GM21360 (cell line): Measurements from ENCODE around the gene THSD4.

Experiments used
- ATAC-seq: cut with Tn5 transposase; IDR thresholded peaks from one replicate; pipeline ENCODE4 v1.9.1; 2021; ENCODE audit warnings: mild to moderate bottlenecking, moderate library complexity; ENCODE audit not compliant: unreplicated experiment

Gene THSD4

DNA sequence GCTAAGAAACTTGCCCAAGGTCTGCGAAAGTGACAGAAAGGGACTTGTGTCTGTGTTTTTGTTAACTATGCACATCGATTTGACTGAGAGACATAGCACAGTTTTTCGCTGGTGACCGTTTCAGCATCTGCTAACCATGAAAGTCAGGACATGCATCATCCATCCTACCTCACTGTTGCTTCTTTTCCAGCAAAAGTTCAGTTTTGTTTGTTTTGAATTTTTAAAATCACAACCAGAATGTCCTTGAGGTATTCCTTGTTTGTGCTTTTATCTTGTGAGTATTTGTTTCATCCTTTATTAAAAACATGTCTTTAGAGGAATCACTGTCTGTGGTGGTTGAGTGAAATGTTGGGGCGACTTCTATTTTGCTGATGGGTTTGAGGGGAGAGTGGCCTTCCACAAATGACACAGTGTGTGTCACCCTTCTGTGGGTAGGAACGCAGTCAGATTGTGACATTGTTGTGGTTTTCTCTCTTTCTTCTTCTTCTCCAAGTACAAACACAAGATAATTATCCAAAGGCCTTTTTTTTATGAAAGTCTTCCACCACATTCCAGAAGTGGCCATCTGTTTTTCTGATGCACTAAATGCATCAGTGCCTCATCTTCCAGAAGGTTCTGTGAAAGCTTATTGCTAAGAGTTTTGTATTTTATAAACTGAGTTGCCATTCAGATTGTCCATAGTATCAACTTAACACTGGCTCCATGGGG, 480.7 kb downstream of the THSD4 start:
- no peak for ATAC-seq

DNA sequence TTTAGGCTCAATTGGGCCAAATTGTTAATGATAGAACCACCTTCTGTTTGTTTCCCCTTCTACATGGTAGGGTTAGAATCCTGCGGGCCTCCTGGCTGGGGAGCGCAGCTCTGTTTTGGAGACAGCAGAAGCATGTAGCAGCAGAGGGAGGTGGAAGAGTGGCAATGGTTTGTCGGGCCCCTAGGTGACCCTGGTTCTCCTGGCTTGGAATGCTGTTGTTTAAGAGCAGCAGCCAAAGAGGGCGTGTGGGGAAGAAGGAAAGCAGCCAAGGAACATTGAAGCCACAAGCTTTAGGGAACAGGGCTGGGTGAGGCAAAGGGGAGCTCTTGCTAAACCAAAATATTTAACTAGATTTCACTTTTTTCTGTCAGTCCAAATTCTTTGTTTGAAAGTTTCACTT, 481.4 kb downstream of the THSD4 start:
- ATAC-seq = no peak

DNA sequence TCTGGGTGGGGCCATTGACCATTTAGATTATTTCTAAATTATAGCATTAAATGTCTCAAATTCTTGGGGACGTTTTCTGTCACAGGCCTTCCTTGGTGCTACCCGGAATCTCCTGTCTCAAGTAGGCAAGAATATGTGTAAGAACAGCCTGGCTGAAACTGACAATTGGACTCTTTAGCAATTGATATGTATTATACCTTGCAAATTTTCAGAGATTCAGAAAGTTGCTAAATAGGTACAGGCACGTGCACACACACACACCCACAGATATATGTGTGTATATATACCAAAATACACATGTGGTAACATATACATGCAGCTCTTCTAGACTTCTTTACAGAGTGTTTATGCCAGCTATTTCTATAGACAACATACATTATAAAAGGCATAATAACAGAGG, 481.9 kb downstream of the THSD4 start:
- no peak for ATAC-seq

DNA sequence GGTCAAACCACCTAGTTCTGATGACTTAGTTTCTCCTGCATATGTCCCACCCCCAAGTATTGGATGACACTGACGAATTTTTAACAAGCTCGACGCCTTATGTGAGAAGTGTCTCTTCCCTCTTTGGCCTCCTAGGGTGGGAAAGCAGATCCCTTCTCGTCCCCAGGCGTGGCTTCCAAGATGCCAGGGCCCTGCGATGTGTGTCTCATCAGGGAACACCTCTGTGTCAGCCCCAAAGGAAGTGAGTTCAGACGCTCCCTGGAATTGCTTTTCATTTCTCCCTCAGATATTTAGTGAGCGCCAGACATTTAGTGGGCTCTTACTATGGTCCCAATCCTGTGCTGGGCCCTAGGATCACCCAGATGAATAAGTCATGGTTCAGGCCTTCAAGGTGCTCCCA, 482.4 kb downstream of the THSD4 start:
- no peak for ATAC-seq

DNA sequence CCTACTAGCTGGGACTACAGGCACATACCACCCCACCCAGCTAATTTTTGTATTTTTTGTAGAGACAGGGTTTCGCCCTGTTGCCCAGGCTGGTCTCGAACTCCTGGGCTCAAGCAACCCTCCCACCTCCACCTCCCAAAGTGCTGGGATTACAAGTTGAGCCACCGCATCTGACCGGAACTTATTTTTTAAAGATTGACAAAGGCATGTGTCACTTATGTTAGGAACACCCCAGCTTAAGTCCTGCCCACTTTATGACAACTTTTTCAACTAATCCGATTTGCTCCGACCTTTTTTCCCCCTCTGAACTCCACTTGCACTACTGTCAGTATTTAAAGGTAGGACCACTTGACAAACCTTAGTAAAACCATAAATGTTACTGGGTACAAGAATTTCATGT, 483.5 kb downstream of the THSD4 start:
- no peak for ATAC-seq

DNA sequence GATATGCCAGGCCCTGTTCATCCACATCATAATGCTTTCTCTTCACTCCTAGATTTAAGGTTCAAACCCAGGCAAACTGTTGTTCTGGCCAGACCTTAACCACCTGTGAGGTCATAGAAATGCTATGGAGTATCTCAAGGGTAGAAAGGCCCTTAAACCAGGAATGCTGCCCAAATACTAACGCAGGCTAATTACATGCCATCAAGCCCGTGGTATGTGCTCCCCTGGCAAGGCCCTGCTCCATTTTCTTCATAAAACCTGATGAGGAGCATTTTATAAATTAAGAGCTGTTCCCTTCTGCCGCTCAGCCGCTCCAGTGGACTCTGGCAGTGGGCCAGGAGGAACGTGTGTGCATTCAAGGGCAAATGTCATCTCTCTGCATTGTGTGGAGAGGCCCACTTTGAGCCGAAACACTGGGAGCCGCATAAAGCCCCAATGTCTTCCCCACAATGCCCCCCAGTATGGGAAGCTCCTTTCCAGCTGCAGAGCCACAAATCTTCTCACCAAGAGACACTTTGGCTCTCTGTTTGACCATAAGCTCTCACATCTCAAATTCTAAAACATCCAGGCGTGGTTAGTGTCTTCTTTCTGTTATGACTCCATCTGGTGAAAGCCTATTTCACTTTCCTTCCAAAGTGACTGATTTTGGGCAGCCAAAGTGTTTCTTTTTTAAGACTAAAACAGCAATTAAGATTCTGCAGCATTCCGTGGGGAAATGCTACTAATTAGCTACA, 484.3 kb downstream of the THSD4 start:
- no peak for ATAC-seq

DNA sequence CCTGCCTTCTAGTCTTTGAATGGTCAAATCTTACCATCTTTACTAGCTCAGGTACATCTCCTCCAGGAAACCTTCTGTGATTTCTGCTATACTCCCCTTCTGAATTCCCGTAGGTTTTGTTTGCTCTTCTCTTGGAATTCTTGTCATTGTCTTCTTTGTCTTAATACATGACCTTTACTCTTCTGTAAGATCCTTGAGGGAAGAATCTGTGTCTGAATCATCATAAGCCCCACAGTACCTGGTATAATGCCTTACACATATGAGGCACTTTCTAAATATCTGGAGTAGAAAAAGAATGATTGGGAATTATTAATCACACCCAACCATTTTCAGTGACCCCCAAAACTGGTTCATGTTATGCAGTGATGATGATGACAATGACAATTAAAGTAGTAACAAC, 485.0 kb downstream of the THSD4 start:
- ATAC-seq = no peak

DNA sequence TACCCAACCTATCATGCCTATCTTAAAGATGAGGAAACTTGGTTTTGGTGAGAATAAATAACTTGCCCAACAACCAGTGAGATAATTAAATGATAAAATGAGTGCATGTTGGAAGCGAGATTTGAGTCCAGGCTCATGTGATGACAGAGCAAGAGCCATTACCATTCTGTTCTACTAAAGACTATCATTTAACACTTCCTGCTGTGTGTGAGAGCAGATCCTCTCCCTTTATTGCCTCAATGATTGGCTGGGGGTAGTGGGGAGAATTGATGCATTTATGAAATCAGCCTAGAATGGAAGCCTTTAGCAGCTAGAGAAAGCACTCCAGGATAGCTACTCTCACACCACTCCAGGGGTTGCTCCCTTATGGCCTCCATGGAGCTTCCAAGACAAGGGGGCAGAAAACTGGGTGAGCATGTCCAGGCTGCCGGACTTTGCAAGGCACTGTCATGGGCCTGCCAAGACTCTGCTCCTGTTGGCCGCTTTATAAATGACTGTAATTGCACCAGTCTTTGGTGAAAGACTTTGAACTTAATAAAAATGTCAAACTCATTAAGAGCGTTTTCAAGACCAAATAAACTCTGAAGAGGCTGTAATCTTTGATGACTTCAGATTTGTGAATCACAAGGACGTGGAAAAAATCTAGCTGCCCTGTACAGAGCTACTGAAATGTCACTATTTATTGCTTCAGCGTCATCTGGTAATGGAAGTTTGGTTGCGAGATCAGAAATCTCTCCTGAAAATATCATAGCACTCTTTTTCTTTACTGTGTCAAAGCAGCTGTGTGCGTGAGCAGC, 486.0 kb downstream of the THSD4 start:
- ATAC-seq = no peak

DNA sequence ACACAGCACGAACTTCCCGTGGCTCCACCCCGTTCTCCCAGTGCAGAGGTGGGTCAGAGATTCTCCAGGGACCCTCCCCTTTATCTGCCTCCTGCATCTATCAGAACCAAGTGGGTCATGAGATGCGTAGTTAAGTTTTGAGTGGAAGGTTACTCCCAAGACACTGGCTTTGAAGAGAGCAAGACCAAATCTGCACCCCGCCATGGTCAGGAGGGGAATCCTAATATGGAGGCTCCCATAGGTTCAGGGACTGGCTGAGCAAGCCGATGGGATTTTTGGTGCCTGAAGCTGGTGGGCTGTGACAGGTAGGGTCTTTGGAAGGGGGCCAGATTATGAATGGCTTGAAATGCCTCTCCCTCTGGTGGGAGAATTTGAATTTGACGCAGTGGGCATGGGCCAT, 488.1 kb downstream of the THSD4 start:
- ATAC-seq = no peak

DNA sequence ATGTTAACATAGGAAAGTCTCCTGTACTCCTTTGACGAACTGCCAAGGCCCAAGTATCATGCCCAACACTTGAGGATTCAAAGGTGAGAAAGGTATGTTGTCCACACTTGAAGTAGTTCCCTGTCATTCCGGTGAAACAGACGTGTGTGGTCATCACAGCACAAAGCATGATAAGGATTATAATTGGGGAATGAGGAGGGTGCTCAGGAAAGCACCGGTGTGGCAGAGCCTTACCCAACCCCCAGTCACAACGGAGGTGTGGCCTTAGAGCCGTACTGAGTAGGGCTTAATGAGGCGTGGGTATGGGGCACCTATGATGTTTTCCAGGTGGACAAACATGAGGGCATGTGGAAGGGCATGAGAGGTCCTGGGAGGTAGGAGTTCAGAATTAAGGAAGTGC, 492.1 kb downstream of the THSD4 start:
- no peak for ATAC-seq

DNA sequence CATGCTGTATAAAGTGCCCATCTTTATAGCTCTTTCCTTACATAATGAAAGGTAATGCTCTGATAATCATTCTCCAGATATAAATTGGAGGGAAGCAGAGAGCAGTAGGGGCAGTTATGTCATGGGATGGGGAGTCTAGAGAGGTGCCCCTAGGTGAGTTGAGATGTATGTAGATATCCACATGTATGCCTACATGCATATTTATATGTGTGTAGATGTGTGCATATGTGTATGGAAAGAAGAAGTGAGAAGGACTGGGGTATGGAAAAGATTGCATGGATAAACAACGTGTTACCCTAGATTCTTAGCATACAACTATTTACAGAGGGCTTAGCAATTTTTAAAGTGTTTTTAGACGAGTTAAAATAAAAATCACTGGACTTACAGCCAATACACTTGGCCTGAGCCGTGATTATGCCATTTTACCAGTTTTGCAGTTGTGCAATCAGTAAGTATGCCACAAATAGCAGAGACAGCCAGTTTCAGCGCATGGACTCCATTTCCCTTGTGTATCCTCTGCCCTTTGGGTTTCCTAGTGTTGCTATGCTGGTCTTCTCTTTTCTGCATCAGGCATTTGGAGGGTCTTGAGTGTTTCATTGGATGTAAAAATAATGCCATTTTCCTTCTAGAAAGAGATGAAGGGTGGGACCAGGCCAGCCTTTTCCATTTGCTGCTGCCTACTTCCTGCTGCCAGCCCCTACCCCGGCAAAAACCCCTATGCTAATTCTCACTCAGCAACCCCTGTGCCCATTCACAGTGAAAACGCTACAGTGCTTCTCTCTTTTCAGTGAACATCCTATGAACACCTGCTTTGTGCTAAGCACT, 495.7 kb downstream of the THSD4 start:
- ATAC-seq = no peak

DNA sequence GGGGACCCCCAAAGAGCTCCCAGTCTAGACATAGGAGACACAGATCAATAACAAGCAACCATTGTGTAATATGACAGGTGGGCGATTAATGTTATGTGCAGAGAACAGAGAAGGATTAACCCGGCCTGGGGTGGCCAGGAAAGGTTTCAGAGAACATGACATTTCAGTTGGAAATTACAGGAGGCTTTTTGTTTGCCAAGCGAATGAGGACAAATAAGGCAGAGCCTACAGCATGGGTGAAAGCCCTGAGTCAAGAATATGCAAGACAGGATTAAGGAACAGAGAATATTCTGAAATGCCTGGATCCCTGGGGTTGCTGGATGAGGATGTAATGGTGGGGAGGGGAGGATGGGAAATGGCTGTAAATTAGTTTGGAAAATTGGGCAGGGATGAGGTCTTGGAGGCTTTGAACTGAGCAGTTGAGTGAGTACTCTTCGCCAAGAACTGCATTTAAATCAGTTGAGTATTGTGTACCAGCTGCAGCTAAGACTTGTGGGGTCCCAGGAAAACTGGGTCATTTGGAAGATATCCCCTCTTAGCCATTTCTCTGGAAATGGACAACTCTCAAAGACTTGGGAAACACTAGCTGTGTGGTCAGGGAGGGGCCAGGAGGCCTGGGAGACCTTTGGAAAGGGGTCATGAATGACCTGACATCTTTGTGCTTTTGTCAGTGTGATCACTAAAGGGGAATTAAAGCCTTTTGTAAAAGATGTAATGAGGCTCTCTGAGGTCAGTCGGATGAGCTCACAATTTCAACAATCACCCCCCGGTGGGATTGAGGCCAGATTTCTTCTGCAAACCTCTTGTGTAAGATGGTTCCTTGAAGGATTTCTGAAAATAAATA, 496.5 kb downstream of the THSD4 start:
- no peak for ATAC-seq

DNA sequence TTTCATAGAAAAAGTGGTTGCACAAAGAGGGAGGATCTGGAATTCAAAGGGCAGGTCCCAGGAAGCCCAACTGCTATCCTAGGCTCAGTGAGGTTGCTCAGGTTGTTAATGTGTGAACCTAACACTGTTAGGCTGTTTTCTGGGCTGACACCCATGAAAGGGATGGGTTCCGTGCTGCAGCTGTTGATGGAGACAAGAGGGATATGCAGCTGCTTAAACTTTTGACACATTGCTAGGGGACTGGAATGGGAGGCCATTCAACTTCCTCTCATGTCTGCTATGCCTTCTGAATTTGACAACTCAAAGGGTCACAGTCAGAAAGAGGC, 497.1 kb downstream of the THSD4 start:
- no peak for ATAC-seq

DNA sequence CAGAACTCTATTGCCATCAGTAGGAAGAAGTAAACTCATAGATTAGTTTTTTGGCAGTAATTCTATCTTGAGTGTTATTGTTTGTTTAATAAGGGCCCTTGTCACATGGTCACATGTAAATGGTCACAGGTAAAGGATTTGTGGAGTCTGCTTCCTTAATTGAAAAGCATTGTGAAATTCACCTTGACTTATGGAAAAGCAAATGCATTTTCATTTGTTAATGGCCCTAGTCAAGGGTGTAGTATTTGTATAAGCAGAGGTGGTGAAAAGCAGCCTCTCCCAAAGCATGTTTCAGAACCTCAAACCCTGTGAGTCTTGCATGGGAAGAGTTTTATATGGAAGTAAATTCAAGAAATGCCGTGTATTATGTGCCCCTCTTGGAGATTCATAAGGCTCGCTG, 497.6 kb downstream of the THSD4 start:
- no peak for ATAC-seq

DNA sequence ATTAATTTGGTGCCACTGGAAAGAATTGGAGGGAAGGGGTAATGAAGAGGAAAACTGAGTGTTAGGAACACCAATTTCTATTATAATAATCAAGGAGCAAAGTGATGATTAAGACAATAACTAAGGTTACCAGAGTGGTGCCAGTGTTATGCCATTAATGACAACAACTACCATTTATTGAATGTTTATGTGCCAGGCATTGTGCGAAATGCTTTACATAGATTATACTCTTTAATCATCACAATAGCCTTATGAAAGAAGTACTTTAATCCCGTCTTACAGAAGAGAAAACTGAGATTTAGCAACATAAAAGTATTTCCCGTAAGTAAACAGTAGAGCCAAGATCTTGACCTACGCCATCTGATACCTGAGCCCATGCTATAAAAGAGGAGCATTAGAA, 507.8 kb downstream of the THSD4 start:
- no peak for ATAC-seq

DNA sequence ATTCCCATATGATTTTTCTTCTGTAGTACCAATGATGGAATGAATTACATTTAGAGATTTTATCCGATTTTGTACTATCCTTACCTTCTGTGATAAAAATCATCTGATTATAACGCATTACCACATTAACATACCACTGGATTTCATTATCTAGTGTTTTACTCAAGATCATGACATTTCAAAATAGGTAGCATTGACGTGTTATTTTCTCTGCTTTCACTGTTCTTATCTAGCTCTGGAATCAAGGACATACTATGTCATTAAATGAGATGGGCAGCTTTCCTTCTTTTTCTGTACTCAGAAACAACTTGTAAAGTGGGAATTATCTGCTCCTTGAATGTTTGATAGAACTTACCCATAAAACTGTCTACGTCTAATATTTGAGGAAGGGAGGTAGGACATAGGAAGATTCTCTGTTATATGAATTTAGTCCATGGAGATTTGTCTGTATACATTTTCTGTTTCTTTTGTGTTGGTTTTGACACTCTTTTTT, 511.4 kb downstream of the THSD4 start:
- no peak for ATAC-seq

DNA sequence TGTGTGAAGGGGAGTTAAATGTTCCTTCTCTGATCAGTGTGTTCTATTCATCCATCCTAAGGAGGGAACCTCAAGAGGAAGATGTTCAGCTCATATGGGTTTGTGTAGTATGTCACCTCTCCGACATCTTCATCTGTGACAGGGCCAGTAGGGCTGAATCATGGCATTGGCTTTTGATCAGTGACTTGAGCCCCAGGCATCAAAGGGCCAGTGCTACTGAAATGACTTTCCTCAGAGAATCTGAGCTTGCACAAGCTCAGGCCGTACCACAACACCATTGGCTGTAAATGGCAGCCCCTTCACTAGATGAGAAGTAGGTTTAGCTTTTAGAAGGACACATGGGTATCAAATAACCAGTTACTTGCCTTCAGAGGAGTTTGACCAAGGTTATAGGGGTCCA, 511.9 kb downstream of the THSD4 start:
- ATAC-seq = no peak

DNA sequence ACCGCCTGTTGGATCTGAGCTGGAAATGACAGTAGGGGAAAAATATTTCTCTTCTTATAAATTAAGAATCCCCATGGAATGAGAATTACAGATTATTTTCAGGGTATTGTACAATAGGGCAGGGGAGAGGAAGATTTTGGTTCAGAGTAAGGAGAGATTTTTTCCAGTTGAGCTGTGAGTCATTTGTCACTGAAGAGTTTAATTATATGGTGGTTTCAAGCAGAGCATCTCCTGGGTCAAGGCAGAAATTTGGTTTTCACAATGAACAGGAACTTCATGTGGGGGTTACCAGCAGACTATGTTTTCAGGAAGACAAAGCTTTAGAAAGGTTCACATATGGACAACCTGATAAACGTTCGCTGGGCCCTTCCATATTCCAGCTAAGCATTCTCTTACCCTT, 512.3 kb downstream of the THSD4 start:
- no peak for ATAC-seq

DNA sequence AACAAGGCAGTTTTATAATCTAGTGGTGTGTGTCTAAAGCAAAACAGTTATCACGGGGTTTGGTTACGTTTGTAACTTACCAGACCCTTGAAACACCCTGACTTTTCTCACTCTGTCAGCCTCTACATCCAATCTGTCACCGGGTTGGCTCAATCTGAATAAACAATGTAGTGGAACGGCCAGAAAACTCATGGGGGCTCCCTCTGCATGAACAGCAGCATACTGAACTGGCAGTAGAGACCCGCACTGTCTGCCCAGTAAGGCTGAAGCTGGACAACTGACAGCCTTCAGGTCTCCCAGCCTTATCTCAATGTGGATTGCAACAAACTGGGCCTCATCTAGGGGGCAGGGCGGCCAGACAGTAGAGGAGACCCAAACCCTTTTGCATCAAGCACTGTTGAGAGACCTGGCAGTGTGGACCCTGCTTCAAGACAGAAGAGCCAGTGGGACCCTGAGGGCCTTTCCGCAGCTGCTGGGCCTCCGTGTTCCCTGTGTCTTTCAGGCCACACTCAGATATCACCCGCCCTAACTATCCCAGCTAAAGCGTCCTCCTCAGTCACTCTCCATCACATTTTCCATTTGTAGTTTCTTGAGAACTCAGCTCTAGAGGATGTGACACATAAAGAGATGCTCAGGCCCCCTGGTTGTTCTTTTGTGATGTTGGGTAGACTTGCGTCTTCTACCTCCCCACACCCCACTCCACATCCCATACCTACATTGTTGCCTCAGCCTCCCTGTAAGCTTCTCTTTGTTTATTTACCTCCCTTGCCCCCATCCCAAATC, 513.9 kb downstream of the THSD4 start:
- ATAC-seq = no peak
